Fibroblast of skin of right quadriceps (primary cell): ENCODE data around the gene PPP1R12B.
A peak's percentile ranks its signal among the peaks of the same experiment; 100 is the strongest.

Source experiments
- DNase-seq: peaks from one replicate; pipeline ENCODE4 v3.0.0-alpha.2; 2013

Gene PPP1R12B

DNA sequence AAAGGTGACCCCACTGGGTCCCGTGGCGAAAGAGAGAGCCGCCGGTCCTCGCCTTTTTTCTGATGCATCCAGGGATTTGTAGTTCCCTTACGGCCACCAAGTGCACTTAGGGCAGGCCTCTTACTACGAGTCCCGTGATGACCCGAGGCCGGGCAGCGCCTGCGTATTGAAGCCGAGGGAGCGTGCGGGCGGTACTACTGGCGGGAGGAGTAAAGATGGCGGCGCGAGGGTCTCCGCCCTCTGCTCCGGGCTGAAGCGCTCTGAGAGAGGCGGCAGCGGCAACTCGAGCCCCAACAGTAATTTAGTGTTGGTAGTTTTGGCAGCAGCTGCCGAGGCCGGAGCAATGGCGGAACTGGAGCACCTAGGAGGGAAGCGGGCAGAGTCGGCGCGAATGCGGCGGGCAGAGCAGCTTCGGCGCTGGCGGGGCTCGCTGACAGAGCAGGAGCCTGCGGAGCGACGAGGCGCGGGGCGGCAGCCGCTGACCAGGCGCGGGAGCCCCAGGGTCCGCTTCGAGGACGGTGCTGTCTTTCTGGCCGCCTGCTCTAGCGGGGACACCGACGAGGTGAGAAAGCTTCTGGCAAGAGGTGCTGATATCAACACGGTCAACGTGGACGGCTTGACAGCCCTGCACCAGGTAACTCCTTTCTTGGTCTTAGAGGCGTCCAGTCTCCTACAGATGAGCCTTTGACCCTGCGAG is at the start of gene PPP1R12B:
TSS of gene PPP1R12B (plus strand) at position 191 of the 697 bp plus-strand sequence. CDS start at position 344, 153 bp downstream.
- peak; percentile 99 for DNase-seq

DNA sequence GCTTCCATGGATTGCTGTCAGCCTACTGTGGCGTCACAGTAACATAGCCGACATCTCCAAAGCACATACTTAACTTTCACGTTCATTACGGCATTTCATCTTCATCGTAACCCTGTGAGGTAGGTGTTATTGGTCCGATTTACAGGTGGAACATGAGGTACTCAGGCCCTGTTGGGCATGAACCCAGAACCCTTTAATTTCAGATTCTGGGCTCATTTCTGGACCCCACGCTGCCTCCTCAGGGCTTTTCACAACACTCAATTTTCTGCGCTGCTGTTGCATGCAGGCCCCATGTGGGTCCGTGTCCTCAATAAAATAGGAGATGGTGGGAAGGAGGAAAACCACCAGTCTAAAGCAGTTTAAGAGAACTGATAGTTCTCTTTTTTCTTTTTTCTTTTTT is 46.3 kb upstream of the PPP1R12B start:
- no peak for DNase-seq

- DNase-seq: no peak
These were observed 44.1 kb upstream of the PPP1R12B start for GRCh38 chr1:202304375-202304774.

DNA sequence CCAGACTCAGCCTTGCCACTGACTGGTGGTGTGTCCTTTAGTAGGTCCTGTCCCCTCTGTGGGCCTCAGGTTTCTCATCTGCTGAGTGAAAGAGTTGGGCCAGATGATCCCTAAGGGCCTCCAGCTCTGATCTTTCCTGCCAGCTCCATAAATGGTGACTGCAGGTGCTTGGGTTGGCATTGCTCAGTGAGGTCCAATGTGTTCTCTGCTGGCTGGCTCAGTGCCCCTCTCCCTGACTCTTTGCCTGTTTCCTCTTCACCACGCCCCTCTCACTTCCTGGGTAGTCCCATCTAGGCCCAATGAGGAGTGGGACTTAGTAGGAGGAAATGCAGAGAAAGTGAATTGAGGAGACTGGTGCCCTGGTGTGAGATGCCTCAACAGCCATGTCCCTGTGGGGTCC is 43.3 kb upstream of the PPP1R12B start:
- no peak for DNase-seq

- DNase-seq: no peak
These were observed 41.8 kb upstream of the PPP1R12B start for GRCh38 chr1:202306535-202307345.

- DNase-seq: no peak
These were observed 38.3 kb upstream of the PPP1R12B start for GRCh38 chr1:202310071-202310725.

GRCh38 chr1:202310746-202311145 is 37.8 kb upstream of the PPP1R12B start:
- DNase-seq: no peak

- no peak for DNase-seq
These were observed 36.4 kb upstream of the PPP1R12B start for GRCh38 chr1:202311875-202312635.

- DNase-seq: peak; percentile 56
These were observed 32.8 kb upstream of the PPP1R12B start for GRCh38 chr1:202315576-202316168.

GRCh38 chr1:202316186-202316585 is 32.3 kb upstream of the PPP1R12B start:
- DNase-seq: no peak

DNA sequence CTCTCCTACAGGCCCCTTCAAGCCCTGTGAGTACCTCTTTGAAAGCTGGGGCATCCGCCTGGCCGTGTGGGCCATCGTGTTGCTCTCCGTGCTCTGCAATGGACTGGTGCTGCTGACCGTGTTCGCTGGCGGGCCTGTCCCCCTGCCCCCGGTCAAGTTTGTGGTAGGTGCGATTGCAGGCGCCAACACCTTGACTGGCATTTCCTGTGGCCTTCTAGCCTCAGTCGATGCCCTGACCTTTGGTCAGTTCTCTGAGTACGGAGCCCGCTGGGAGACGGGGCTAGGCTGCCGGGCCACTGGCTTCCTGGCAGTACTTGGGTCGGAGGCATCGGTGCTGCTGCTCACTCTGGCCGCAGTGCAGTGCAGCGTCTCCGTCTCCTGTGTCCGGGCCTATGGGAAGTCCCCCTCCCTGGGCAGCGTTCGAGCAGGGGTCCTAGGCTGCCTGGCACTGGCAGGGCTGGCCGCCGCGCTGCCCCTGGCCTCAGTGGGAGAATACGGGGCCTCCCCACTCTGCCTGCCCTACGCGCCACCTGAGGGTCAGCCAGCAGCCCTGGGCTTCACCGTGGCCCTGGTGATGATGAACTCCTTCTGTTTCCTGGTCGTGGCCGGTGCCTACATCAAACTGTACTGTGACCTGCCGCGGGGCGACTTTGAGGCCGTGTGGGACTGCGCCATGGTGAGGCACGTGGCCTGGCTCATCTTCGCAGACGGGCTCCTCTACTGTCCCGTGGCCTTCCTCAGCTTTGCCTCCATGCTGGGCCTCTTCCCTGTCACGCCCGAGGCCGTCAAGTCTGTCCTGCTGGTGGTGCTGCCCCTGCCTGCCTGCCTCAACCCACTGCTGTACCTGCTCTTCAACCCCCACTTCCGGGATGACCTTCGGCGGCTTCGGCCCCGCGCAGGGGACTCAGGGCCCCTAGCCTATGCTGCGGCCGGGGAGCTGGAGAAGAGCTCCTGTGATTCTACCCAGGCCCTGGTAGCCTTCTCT is 30.3 kb upstream of the PPP1R12B start:
- DNase-seq: no peak

- DNase-seq: no peak
These were observed 29.0 kb upstream of the PPP1R12B start for GRCh38 chr1:202319381-202320080.

GRCh38 chr1:202320081-202320405 is 28.5 kb upstream of the PPP1R12B start:
- DNase-seq: no peak

DNA sequence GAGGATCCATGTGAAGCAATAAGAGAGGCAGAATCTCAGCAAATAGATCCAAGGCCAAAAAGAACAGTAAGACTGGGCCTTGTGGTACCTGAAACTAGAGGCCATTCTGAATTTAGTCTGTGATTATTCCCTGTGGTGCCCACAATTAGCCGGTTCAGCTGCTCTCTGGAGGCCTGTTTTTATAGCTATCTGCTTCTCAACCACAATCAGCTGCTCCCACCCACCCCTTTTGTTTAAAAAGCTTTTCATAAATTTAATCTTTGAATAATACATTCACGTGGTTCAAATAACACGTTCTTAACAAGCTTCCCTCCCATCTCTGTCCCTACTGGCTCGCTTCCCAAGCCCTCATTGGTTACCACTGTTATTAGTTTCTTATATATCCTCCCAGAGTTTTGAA is 24.8 kb upstream of the PPP1R12B start:
- no peak for DNase-seq

GRCh38 chr1:202324646-202325045 is 23.9 kb upstream of the PPP1R12B start:
- DNase-seq: no peak

DNA sequence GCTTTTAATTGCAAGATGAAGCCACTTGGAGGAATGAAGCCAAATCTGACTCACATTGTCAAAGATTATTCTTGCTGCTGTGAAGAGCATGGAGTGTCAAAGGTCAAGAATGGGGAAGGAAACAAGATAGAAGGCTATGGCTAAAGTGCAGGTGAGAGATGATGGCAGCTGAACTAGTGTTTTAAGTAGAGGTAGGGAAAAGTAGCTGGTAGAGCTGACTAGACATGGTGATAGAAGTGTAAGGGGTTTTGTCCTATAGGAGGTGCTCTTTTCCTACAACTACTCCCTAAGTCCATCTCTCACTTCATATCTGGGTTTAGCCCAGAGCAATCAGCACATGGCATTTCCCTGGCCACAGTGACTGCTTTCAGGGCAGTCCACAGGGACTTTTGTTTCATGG is 18.6 kb upstream of the PPP1R12B start:
- DNase-seq: no peak

GRCh38 chr1:202333861-202334260 is 14.6 kb upstream of the PPP1R12B start:
- DNase-seq: no peak

- DNase-seq: peak; percentile 50
These were observed 4.7 kb upstream of the PPP1R12B start for GRCh38 chr1:202343652-202344349.

- no peak for DNase-seq
These were observed 442 bp upstream of the PPP1R12B start for GRCh38 chr1:202348005-202348508.
